ENCODE results near the gene KRT80.
A peak's percentile ranks its signal among the peaks of the same experiment; 100 is the strongest.
"Not testable (repeated sequence)": the region's sequence is repeated elsewhere in the genome, so short reads cannot be mapped to it uniquely, and the experiment has no call there.

The KRT80 gene

DNA sequence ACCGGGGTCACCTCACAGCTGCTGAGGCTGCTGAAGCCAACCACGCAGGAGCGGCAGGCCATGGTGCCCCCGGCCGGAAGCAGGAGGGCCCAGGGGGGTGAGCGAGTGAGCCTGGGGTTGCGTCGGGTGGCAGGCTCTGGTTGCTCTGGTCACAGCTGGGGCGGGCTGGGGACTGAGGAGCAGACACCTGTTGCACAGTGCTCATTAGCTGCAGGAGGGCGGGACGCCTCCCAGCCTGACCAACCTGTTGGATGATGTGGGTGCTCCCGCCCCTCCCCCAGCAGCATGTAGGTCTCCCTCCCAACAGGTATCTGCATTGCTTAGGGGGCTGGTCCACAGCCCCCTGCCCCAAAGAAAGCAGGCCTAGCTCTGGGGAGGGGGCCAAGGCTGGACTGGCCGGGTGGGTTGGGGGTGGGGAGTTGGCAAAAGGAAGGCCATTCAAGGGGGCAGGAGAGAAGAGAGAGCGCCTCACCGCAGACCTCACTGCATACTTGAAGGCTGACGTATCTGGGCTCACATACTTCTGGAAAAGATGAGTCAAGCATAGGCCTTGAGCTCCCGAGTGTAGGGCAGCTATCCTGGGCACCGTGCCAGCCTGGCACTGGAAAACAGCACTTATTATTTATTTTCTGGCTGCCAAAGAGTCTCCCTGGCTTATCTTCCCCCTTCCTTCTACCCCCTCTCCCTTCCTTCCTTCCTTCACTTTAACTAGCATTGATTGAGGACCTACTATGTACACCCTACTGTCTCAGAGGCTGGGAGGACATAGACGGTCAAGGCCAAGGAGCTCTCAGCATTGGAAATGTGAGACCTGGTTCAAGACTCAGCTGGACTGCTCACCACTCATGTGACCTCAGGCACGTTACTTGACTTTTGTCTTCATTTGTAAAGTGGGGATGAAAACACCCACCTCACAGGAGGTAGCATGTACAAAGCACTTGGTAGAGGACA, at the start of gene KRT80:
KRT80 (minus strand) TSS at position 174 of the 951 bp plus-strand sequence; CDS start at position 62, 112 bp downstream.
- no peak for DNase-seq (ENCODE audit: low read depth, low spot score)

DNA sequence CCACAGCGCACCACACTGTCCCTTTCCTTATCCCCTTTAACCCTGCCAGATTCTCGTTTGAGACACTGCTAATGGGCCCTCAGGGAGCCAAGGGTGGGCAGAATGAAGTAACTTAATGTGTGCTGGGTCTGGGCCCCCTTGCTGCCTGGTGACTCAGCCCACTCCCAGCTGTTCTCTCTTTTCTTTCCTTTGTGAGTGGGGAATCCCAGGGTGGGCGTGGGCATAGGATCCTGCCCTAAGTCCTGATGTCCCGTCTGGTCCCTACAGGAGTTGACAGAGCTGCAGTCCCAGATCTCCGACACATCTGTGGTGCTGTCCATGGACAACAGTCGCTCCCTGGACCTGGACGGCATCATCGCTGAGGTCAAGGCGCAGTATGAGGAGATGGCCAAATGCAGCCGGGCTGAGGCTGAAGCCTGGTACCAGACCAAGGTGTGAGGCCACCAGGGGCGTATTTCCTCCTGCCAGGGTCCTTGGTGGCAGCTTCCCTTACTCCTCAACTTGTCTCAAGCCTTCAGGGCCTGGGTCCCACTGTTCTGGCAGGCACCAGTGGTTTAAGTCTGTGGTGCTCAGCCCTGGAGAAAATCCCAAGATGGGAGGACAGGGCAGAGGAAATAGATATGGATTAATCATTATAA, 49.5 kb upstream of the KRT80 start:
- DNase-seq (ENCODE audit: low read depth, low spot score) = no peak

DNA sequence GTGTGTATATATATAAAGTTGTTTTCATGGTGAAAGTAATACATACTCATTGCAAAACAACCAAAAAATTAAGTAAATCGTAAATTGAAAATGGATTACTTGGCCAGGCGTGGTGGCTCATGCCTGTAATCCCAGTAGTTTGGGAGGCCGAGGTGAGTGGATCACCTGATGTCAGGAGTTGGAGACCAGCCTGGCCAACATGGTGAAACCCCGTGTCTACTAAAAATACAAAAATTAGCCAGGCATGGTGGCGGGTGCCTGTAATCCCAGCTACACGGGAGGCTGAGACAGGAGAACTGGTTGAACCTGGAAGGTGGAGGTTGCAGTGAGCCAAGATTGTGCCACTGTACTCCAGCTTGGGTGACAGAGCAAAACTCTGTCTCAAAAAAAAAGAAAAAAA, 48.4 kb upstream of the KRT80 start:
- not testable (repeated sequence) for DNase-seq (ENCODE audit: low read depth, low spot score)

DNA sequence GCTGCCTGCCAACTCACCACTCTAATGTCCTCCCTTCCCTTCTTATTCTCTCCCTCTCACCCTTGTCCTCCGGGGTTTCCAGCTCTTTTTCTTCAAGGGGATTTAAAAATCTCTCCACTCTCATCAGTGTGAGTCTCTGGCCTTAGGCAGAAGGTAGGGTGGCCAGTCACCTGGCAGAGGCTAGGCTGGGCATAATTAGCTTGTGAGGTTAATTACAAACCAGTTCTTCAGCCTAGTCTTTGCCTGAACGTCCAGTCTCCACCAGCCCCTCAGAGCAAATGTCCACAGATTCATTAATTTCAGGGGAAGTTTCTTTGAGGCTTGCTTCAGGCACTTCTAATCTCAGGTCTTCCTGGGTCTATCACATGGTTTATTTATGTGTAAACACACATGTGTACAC, 48.0 kb upstream of the KRT80 start:
- peak; percentile 54 for DNase-seq (ENCODE audit: low read depth, low spot score)

DNA sequence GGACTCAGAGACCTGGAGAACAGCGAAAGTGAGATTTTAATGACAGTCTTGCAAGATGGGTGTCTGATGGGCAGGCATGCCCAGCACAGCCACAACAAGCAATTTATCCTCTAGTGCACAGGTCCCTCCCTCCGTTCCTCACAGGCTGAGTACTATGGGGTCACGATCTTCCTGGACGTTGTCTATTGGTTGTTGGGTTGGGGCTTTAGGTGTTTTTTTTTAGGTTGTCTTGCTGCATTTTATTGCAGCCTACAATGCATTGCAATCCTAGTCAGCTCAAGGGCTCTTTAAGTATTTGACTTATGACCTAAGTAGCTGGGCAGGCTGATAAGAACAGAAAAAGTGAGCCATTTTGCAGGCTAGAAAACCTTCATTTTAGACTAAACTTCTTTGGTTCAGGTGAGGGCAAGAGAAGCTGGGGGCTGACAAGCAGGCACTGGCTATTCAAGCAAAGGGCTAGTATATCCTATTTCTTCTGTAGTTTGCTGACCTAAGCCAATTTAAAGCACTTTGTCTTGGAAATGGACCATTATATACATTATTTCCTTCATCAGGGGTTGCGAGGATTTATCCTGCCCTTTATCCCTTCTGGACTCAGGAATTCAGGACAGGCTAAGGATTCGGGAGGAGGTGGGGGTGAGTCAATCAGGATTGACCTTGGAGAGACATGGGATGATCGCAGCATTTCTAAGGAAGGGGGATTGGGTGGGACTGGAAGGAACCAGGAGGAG, 47.3 kb upstream of the KRT80 start:
- DNase-seq (ENCODE audit: low read depth, low spot score) = no peak

DNA sequence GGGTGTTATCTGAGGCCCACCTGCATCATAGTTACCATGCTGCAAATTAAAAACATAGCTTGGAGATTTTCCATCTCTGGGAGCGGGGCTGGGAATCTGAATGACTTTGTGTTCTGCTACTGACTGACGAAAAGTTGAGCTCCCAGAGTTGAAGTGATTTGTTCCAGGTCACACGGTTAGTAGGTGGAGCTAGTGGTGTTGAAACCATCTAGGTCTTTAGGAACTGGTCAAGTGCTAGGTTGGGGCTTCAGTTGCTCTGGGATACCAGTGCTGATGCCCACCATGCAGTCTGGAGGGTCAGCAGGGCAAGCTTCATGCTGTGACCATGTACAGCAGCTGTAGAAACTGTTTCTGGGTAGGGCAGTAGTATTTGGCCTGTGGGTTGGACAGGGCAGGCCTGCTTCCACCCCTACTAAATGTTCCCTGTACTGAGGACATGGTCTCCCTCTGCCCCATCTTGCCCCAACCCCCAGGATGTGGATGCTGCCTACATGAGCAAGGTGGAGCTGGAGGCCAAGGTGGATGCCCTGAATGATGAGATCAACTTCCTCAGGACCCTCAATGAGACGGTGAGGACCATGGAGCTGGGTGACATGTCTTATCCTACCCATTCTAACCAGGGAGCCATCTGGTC, 46.5 kb upstream of the KRT80 start:
- no peak for DNase-seq (ENCODE audit: low read depth, low spot score)

DNA sequence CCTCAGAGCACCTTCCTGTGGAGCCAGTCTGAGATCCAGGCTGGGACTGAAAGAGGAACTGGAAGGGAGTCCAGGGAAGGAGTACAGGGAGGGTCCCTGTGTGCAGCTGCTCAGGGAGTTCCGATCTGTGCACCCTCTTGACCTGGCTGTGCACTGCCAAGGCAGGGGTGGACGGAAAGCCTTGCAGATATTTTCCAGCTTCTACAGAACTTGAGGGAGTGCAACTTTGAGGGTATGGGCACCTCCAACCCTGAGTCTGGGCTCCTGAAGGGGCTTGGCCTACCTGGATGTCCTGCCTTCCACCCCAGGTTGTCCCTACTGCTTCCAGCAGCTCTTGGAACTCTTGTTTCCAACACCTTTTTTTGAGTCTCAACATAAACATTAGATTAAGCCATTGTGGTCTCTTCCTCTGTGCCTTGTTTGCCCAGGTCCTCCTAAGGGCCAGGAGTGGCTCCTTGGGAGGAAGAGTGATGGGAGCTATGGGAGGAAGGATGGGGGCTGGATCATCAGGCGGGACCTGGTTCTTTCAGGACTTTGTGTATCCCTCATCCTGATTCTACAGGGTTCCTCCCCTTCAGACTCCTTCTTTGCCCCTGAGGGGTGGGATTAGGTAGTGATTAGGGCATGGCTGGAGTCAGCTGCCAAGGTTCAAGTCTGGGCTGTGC, 44.7 kb upstream of the KRT80 start:
- DNase-seq (ENCODE audit: low read depth, low spot score) = no peak

DNA sequence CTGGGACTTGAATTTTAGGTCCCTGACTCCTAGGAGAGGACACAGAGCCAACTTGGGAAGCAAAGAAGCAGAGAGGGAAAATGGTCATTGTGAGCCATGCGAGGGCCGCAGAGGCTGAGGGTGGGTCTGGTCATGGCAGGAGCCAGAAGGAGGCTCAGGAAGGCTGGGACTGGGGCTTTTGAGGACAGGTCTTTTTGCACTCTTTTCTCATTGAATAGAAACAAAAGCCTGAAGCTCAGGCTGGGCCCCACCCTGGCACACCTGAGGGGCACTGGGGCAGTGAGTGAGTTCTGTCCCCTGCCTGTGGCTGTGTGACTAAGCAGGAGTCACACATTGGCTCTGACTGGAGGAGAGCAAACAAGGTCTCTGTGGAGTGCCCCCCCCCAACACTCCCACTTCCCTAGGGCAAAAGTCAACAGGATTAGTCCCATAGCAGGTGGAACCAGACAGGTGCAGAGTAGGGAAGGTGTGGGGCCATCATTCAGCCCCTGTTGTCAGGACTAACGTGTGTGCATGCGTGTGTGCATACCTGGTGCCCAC, 44.1 kb upstream of the KRT80 start:
- DNase-seq (ENCODE audit: low read depth, low spot score) = no peak

DNA sequence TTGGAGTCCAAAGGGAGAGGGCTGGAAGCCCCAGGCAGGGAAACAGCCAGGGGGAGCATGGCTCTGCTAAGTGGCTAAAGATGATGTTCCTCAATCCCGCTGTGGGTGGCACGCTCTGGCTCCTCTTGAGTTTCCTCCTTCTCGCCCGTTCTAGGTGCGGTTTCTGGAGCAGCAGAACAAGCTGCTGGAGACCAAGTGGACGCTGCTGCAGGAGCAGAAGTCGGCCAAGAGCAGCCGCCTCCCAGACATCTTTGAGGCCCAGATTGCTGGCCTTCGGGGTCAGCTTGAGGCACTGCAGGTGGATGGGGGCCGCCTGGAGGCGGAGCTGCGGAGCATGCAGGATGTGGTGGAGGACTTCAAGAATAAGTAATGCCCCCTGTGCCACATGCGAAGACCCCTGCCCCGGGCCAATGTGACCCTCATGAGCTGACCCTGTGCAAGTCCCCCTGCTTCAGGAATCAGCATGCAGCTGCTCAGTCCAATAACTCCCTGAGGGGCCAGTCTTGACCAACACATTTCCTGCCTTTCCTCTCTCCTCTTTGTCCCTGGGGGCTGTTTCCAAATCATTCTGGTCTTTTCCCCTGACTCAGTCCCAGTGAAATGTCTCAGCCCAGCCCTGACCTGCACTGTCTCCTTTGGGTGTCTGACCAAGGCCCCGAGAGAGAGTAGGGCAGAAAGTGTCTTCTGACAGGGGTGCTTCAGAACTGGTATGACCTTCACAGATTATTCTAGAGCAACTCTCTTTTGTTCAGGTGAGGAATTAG, 43.4 kb upstream of the KRT80 start:
- no peak for DNase-seq (ENCODE audit: low read depth, low spot score)

DNA sequence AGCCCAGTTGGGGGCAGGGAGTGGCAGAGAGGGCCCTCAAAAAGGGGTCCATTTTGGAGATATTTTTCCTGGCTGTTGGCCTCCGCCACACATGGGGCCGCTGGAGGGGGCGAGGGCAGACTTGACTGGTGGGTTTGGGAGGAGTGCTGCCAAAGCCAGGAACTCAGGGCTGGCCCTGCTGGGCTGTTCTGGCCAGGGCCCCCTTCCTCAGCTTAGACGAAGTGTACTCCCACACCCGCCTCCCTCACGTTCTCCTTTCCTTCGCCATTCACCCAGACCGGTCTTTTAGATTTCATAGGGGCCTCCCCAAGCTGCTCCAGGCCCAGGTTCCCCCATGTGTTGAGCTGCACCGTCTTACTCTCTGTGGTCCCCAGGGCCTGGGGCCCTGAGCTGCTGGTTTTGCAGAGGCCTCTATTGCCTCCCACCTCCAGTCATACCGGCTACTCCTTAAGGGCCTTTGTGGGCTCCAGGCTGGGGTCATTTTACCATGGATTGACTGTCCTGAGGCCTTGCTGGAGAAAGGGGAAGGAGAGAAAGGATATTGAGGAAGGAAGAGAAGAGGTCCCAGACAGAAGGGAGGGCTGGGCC, 42.5 kb upstream of the KRT80 start:
- no peak for DNase-seq (ENCODE audit: low read depth, low spot score)

DNA sequence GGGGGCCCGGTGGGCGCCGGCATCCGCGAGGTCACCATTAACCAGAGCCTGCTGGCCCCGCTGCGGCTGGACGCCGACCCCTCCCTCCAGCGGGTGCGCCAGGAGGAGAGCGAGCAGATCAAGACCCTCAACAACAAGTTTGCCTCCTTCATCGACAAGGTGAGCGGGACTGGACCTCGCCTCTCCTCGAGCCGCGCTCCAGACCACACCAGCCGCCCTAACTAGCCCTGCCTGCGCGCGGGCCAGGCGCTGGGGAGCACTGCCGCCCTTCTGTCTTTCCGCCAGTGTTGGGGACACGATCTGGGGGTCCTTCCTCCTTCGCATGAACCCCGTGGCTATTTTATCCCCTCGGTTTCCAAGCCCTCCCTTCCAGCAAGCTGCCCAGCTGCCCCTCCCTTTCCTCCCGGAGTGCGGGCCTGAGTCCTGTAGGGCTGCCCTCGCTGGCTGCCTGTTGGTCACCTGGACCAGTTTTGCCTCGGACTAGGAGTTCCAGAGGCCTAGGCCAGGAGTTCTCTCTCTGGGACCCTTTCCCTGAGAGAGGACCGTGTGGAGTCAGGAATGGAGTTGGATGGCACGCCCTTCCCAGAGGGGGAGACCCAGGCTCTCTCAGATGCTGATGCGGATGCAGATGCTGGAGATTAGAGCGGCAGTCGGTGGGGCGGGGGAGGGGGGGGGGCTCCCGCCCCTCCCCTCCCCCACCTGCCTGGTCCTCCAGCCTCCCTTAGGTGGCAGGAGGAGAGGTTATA, 41.8 kb upstream of the KRT80 start:
- DNase-seq (ENCODE audit: low read depth, low spot score) = peak; percentile 47

DNA sequence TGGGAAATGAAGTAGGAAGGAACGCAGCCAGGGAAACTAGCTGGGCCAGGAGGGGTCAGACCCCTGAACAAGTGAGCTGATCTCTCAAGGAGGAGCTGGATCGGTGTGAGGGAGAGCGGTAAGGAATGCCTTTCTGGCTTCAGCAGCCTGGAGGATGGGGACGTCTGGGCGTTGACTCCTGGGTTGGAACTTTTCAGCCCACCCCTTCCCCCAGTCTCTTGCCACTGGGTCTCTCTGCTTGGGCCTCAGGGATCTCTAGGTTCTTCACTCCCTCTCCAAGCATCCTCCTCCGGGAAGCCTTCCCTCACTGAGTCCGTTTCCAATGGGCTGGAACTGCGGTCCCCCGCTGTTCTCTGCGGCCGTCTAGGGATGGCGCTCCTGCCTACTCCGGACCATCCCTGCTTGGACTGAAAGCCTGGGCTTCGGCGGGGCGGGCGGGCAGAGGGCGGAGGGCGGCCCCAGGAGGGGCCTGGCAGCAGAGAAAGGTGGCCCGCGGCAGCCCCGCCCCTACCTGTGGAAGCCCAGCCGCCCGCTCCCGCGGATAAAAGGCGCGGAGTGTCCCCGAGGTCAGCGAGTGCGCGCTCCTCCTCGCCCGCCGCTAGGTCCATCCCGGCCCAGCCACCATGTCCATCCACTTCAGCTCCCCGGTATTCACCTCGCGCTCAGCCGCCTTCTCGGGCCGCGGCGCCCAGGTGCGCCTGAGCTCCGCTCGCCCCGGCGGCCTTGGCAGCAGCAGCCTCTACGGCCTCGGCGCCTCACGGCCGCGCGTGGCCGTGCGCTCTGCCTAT, 41.1 kb upstream of the KRT80 start, which contains the start of gene KRT7:
KRT7 (plus strand) TSS at position 570 of the 788 bp plus-strand sequence; CDS start at position 624, 54 bp downstream.
- DNase-seq (ENCODE audit: low read depth, low spot score) = peak; percentile 57

DNA sequence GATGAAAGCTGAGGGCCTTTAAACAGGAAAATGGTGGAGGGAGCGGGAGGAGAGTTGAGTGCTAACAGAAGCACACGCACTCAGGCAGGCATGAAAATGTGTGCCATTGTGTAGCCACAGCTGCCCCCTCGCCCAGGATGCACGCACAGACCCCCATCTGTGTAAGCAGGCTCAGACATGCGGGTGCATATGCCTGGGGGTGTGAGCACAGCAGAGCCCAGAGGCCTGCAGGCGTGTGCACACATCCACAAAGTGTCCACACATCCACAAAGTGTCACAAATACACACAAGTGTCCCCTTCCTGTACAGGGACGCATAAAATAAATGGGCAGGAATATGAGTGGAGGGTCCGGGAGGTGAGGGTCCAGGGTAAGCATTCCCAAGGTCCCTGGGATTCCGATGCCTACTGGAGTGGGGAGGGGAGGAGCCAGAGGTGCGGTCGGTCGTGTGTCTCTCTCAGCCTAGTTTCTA, 40.4 kb upstream of the KRT80 start:
- no peak for DNase-seq (ENCODE audit: low read depth, low spot score)

DNA sequence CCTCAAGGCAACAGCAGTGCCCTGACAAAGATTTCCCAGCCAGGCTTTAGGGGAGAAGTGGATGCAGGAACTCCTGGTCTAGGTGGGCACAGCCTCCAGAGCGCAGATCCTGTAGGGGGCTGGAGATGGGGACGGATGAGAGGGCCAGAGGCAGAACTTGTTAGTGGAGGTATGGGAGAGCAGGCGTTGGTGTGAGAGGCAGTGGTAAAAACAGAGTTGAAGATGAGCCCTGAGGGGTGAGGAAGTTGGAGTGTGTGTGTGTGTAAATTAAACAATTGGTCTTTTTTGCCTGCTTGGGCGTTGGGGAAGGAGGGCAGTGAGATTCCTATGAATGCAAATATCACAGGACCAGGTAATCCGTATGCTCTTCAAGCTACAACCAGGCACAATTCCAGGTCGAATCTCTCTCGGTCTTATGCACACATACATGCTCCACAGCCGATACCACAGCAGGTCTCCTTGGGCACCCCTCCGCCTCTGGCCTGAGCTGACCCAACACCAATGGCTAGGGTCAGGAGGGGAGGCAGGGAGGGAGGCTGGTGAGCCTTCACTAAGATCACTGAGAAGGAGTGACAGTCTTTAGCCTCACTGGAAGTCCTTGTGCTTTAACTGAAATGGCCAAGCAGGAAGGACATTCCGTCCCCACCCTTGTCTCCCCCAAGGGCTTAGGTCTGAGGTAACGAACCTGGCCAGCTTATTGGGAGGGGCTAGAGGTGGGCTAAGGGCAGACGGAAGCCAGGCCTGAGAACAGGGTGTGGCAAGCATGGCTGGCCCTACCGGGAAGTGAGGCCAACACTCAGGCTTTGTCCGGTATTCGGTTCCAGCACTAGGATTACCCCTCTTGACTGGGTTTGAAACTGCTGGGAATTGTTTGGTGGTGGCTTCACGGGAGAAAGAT, 39.7 kb upstream of the KRT80 start:
- DNase-seq (ENCODE audit: low read depth, low spot score) = no peak

DNA sequence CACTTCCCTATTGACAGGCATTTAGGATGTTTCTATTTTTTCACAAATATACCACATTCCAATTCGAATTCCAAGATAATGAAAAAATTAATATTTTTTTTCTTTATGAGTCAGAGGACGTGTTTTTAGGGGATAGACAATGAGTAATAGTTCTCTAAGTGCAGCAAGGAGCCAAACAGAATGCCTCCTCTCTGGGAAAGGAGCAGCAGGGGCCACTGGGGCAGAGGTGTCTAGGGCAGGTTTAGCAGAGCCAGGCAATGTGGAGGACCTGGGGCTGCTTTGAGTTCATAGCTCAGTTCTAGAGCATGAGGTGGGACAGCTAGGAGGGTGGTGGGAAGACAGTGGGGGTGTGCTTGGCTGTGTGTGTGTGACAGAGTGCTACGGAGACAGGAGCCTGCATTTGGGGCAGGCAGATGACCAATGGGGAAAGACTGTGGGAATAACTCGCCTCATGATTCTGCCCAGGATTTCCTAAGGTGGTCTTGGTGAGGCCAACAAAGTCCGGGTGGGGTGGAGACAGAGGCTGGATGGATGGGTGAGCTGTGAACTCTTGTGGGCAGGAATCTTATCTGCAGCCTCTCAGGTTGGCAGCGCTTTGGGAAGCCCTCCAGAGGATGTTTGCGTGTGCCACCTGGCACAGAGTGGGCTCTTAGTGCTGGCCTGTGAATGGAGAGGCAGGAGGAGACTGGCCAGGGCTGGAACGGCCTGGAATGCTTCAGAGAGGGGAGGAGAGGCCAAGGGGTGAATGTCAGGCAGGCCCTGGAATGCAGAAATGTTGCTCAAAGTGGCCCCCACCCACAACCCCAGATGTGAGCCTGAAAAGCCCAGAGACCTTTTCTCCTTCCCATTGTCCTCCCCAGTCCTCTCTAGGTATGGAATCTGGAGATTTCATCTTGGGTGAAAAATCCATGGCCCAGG, 38.8 kb upstream of the KRT80 start:
- peak; percentile 70 for DNase-seq (ENCODE audit: low read depth, low spot score)

DNA sequence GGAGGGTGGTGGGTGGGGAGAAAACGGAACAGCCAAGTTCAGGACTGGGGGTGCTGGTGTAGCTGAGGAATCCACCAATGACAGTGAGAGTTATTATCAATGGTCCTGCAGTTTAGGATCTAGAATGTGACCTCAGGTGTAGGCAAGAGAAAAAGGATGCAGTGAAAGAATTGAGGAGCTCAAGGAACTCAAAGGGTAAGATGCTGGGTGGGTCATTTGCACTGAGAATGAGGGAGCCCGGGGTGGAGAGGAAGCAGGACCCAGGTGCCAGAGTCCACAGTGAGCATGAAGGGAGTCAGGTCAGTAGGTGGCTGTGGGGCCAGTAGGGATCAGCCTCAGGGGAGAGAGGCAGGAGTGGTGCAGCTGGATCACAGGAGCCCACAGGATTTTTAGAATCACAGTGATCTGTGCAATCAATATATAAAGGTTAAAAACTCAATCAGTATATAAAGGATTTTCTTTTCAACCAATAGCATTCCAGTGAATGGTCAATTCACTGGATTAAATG, 38.1 kb upstream of the KRT80 start:
- DNase-seq (ENCODE audit: low read depth, low spot score) = no peak
